Mesodermal cell (in vitro differentiated cells): Measurements from ENCODE around the gene ZNF529.

ENCODE experiments used
- H3K27ac ChIP-seq: 2 replicates; pipeline ENCODE4 v1.7.0; 2013; ENCODE audit warnings: mild to moderate bottlenecking, low read depth, low read length, moderate library complexity; ENCODE audit not compliant: severe bottlenecking
- H3K36me3 ChIP-seq: 2 replicates; pipeline ENCODE4 v1.7.1; 2013; ENCODE audit warnings: mild to moderate bottlenecking, low read length, moderate library complexity; ENCODE audit not compliant: control insufficient read depth, insufficient read depth
- H3K4me1 ChIP-seq: one replicate; pipeline ENCODE4 v1.7.1; 2013; ENCODE audit warnings: mild to moderate bottlenecking, low read length; ENCODE audit not compliant: insufficient read depth, control insufficient read depth, poor library complexity, severe bottlenecking
- H3K4me3 ChIP-seq: 2 replicates; pipeline ENCODE4 v1.7.0; 2013; ENCODE audit warnings: low read length, control low read depth, mild to moderate bottlenecking; ENCODE audit not compliant: insufficient read depth, poor library complexity, severe bottlenecking; ENCODE audit errors: extremely low read depth
- H3K9me3 ChIP-seq: 2 replicates; pipeline ENCODE4 v1.7.1; 2013; ENCODE audit warnings: mild to moderate bottlenecking, low read length, moderate library complexity; ENCODE audit not compliant: control insufficient read depth
- WGBS, 2 experiments: methylation state at CpG; one replicate each; pipeline ENCODE4 v1.1.5; 2013; ENCODE audit warnings: missing lambda C conversion rate in 2 of 2; ENCODE audit not compliant: insufficient coverage in 2 of 2; 5-methylcytosine and 5-hydroxymethylcytosine counted together

ZNF529 gene

GRCh38 chr19:36508325-36508724, 64.8 kb downstream of the ZNF529 start:
- WGBS, 2 experiments, result 75 to 92% methylated on average over 1 to 2 of the region's 3 CpGs
- H3K27ac ChIP-seq, result no peak overlapping the region
- H3K9me3 ChIP-seq, result peaks cover 41% of the 10 kb centered on the region
- peaks cover 21% of the 10 kb centered on the region for H3K36me3 ChIP-seq
- no peaks in the 10 kb centered on the region for H3K4me1 ChIP-seq
- no peak overlapping the region for H3K4me3 ChIP-seq

DNA sequence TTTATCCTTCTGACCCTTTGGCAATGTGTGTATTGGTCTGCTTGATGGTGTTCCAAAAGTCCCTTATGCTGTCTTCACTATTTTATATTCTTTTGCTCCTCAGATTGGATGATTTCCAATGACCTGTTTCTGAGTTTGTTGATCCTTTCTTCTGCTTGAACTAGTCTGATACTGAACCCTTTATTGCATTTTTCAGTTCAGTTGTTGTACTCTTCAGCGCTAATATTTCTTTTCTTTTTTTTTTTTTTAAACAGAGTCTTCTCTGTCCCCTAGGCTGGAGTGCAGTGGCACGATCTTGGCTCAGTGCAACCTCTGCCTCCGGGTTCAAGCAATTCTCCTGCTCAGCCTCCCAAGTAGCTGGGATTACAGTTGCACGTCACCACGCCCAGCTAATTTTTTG, 71.1 kb downstream of the ZNF529 start:
- H3K4me1 ChIP-seq, result no peaks in the 10 kb centered on the region
- no peaks in the 10 kb centered on the region for H3K36me3 ChIP-seq
- no peak overlapping the region for H3K4me3 ChIP-seq
- H3K27ac ChIP-seq, result no peak overlapping the region
- 81 to 88% methylated on average over 3 to 5 of the region's 5 CpGs for WGBS, 2 experiments
- H3K9me3 ChIP-seq, result peaks cover 50% of the 10 kb centered on the region

DNA sequence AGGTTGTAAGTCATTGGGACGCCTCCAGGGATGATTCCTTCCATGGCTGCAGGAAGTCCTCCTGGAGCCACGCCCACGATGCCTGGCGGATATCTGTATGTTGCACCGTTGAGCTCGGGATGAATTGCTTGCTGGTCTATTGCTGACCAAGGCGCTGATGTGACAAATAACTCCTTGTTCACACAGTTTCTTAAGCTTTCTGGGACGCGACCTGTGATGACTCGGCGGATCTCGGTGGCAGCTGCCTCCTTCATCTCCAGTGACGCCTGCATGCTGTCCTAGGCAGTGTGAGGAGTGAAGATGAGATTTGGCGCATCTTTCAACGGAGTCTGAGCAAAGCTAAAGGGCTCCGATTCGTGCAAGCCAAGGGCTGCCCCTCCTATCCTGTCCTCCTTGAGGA, 76.1 kb downstream of the ZNF529 start:
- Histone ChIP-seq H3K4me3 (no peak overlapping the region), H3K9me3 (peaks cover 41% of the 10 kb centered on the region), H3K27ac (no peak overlapping the region), H3K36me3 (no peaks in the 10 kb centered on the region), H3K4me1 (no peaks in the 10 kb centered on the region)
- WGBS, 2 experiments, result 92 to 94% methylated on average over 12 of the region's 17 CpGs
